Thyroid gland (tissue), 4 donors: ENCODE measurements around the gene HIVEP3. TPM values are rescaled to one million over a fixed set of nuclear protein-coding genes. Genes with fewer than 3 reads are reported as not detected.

Source experiments
- DNase-seq, 2 donors: peaks; one replicate each; pipeline ENCODE4 v3.0.0-alpha.2; 2019
- H3K27ac ChIP-seq, 3 donors: fragments of 200-600 bp; sonication (generic); 1 replicate in 2 of 3; 2 replicates in 1 of 3; pipeline ENCODE4 v1.5.1; 2016 to 2019; ENCODE audit warnings: mild to moderate bottlenecking in 1 of 3, moderate library complexity in 1 of 3
- H3K27me3 ChIP-seq: fragments of 200-600 bp; sonication (generic); one replicate; pipeline ENCODE4 v1.5.1; 2019
- H3K36me3 ChIP-seq, 2 donors: fragments of 200-600 bp; sonication (generic); one replicate each; pipeline ENCODE4 v1.5.1; 2016 to 2019
- H3K4me1 ChIP-seq, 2 donors: fragments of 200-600 bp; sonication (generic); one replicate each; pipeline ENCODE4 v1.5.1; 2017 to 2019
- H3K4me3 ChIP-seq, 3 donors: fragments of 200-600 bp; sonication (generic); replicated peaks in 1 of 3; 1 replicate in 2 of 3; 2 replicates in 1 of 3; pipeline ENCODE4 v1.5.1; 2016; ENCODE audit warnings: mild to moderate bottlenecking in 1 of 3
- H3K9me3 ChIP-seq: fragments of 200-600 bp; sonication (generic); one replicate; pipeline ENCODE4 v1.5.1; 2017
- POLR2A ChIP-seq, 2 donors: fragments of 450-650 bp; IDR thresholded peaks; one replicate each; pipeline ENCODE4 v1.6.1; 2017; ENCODE audit warnings: antibody characterized with exemption in 2 of 2, mild to moderate bottlenecking in 2 of 2, moderate library complexity in 1 of 2
- WGBS, 2 donors: methylation state at CpG; one replicate each; pipeline ENCODE4 v1.1.5; 2017; 5-methylcytosine and 5-hydroxymethylcytosine counted together
- intact Hi-C: fragments of 100-400 bp; cut with DNase I; formaldehyde crosslinking; loops from one replicate; pipeline ENCODE4 v1.15.1; 2023
- total RNA-seq, 4 donors: library from RNA; depleted of rRNA; stranded (reverse); fragments of >200 nt; gene quantifications; one replicate each; pipeline ENCODE4 v1.2.3, GENCODE V29; 2016
- TF ChIP-seq, protein P1 (sequence below), 6 experiments: fragments of 200-600 bp in 3 of 6; fragments of 450-650 bp in 3 of 6; sonication (generic) in 3 of 6; IDR thresholded peaks; one replicate each; pipeline ENCODE4 v1.5.1; 2016 to 2019; ENCODE audit warnings: antibody characterized with exemption in 6 of 6, mild to moderate bottlenecking in 2 of 6, inconsistent platforms in 1 of 6, moderate library complexity in 1 of 6

The HIVEP3 gene
- total RNA-seq, 4 donors from 2014 or later = 9.7 to 13.5 (median 12.5) TPM

DNA sequence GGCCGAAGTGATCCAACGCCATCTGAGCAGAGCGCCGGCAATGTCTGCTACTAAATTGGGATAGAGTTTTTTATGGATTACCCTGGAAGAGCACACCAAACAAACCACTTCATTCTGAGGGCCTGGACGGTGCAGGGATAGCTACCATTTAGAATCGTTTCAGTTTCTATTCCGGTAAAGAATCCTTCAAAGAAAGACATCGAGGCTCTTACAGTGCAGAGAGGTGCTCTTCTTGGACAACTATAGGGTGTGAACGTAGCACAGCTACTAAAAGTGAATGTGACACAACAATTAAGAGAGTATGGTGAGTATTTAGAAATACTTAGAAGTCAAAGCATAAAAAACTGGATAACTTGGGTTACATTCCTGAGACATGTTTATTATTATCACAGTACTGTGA, 16.1 kb downstream of the HIVEP3 start:
- intact Hi-C loops = no loop called here
- no peak overlapping the region for H3K27ac ChIP-seq
- H3K27me3 ChIP-seq = no peaks in the 10 kb centered on the region
- no peak overlapping the region for H3K4me3 ChIP-seq
- 77 to 80% methylated on average over 9 of the region's 9 CpGs for WGBS, 2 donors
- no peaks in the 10 kb centered on the region for H3K9me3 ChIP-seq
- TF ChIP-seq POLR2A (IDR thresholded peaks at IDR 0.05) = no peak
- TF ChIP-seq, protein P1, sequence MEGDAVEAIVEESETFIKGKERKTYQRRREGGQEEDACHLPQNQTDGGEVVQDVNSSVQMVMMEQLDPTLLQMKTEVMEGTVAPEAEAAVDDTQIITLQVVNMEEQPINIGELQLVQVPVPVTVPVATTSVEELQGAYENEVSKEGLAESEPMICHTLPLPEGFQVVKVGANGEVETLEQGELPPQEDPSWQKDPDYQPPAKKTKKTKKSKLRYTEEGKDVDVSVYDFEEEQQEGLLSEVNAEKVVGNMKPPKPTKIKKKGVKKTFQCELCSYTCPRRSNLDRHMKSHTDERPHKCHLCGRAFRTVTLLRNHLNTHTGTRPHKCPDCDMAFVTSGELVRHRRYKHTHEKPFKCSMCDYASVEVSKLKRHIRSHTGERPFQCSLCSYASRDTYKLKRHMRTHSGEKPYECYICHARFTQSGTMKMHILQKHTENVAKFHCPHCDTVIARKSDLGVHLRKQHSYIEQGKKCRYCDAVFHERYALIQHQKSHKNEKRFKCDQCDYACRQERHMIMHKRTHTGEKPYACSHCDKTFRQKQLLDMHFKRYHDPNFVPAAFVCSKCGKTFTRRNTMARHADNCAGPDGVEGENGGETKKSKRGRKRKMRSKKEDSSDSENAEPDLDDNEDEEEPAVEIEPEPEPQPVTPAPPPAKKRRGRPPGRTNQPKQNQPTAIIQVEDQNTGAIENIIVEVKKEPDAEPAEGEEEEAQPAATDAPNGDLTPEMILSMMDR (IDR thresholded peaks at IDR 0.05) = no peak
- H3K36me3 ChIP-seq = no peaks in the 10 kb centered on the region
- DNase-seq = no peak
- peaks cover 0 to 18% of the 10 kb centered on the region in 2 donors for H3K4me1 ChIP-seq

DNA sequence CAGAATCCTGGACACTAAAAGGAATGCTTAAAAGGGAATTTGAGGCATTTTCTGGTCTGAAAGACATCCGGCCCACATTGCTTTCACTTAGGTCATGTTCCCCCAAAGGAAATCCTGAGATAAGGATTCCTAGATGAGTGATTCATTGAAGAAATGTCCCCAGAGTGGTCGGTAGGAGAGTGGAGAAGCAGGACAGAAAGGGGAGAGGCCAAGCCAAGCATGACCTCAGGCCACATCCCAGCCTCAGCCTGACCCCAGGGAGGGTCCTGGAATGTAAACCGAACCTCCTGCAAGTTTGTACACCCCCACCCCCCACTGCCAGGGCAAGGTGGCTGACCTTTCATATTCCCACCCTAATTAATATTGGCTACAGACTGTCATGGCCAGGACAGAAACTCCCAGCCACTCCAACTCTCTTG, 16.6 kb downstream of the HIVEP3 start:
- Histone ChIP-seq H3K9me3 (no peaks in the 10 kb centered on the region), H3K36me3 (no peaks in the 10 kb centered on the region), H3K4me3 (no peak overlapping the region), H3K27ac (no peak overlapping the region), H3K4me1 (peaks cover 0 to 18% of the 10 kb centered on the region in 2 donors), H3K27me3 (no peaks in the 10 kb centered on the region)
- no peak for DNase-seq
- intact Hi-C loops = no loop called here
- no peak for TF ChIP-seq POLR2A (IDR thresholded peaks at IDR 0.05)
- 41 to 47% methylated on average over 3 of the region's 3 CpGs for WGBS, 2 donors

DNA sequence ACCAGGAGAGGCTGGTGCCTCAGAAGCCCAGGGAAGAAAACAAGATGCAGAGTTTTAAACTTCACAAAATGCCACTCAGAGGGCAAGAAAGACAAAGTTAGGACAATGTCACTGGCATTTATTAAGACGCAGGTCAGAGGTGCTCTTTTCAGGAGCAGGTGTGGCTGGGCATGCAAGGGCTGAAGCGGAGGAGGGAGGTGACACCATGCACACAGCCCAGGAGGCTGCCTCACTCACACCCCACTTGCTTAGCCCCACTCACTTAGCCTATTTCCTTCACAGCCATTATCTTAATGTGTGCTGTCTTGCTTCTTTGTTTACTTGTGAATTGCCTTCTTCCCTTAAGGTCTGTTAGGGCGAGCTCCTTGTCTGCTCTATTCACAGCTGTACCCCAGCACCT, 17.2 kb downstream of the HIVEP3 start:
- no peaks in the 10 kb centered on the region for H3K9me3 ChIP-seq
- no peaks in the 10 kb centered on the region for H3K27me3 ChIP-seq
- no peak overlapping the region for H3K27ac ChIP-seq
- intact Hi-C loops = no loop called here
- no peaks in the 10 kb centered on the region for H3K36me3 ChIP-seq
- 93 to 97% methylated on average over 3 of the region's 3 CpGs for WGBS, 2 donors
- no peak for DNase-seq
- TF ChIP-seq, protein P1 (IDR thresholded peaks at IDR 0.05) = no peak
- TF ChIP-seq POLR2A (IDR thresholded peaks at IDR 0.05) = no peak
- H3K4me3 ChIP-seq = no peak overlapping the region
- H3K4me1 ChIP-seq = peaks cover 0 to 18% of the 10 kb centered on the region in 2 donors

DNA sequence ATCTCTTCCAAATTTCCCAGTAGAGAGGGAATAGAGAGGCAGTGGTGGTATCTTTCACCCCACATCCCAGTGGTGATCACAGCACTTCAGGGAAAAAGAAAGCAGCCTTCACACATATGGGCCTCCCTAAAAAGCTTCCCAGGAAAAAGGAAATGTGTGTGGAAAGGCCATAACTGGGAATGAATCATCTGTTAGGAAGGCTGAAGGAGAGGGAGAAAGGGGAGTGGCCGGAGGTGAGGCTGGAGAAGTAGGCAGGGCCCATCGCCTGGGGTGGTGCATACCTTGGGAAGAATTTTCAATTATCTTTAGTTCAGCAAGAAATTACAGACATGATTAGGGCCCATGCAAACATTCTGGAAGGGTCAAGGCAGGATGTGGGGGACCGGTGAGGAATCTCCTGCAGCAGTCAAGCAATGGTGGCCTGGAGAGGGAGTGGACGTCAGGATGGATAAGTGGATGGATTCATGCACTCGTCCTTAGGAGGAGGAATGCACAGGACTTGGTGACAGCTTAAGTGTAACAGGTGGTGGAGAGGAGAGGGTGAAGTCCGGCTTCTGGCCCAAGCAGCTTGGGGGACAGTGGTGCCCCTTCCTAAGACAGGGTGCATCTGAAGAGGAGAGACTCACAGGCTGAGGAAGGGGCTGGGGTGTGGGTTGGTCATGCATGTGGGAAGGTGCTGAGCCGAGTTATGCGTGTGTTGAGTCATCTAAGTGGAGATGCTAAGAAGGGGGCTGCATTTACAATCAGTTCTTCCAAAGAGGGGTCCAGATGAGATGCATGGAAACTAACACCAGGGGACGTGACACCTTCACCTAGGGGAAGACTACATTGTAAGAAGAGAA, 17.9 kb downstream of the HIVEP3 start:
- TF ChIP-seq, protein P1 (IDR thresholded peaks at IDR 0.05) = no peak
- TF ChIP-seq POLR2A (IDR thresholded peaks at IDR 0.05) = no peak
- no peak for DNase-seq
- Histone ChIP-seq H3K4me1 (peaks cover 0 to 18% of the 10 kb centered on the region in 2 donors), H3K27me3 (no peaks in the 10 kb centered on the region), H3K27ac (no peak overlapping the region), H3K9me3 (no peaks in the 10 kb centered on the region), H3K36me3 (no peaks in the 10 kb centered on the region), H3K4me3 (no peak overlapping the region)
- intact Hi-C loops = no loop called here
- WGBS, 2 donors = 90 to 94% methylated on average over 9 of the region's 9 CpGs

DNA sequence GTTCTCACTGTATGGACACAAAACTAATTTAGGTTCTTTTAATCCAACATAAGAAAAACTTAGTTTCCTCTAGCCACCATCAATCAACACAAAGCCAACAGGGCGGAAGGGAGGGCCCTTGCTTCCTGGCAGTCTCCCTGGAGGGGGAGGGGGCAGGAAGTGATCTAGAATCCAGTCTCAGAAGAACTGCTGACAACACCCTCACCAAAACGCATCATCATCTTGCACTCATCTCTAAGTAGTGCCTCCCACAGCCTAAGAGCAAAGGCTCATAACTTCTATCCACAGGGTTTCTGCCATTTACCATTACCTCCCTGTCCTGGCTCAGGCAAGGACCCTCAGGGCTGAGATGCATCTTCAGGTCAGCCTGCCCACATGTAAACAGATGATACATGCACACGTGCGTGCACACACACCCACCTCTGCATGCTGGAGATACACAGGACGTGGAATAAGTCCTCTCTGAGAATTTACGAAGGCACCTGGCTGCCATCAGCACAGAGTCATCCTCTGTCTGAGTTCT, 20.5 kb downstream of the HIVEP3 start:
- H3K4me3 ChIP-seq = no peak overlapping the region
- DNase-seq = peak in 1 of 2 donors; percentile 20
- intact Hi-C loops = no loop called here
- H3K27ac ChIP-seq = no peak overlapping the region
- TF ChIP-seq, protein P1 (IDR thresholded peaks at IDR 0.05) = no peak
- TF ChIP-seq POLR2A (IDR thresholded peaks at IDR 0.05) = no peak
- H3K27me3 ChIP-seq = no peaks in the 10 kb centered on the region
- WGBS, 2 donors = 68 to 75% methylated on average over 5 to 6 of the region's 6 CpGs
- H3K9me3 ChIP-seq = no peaks in the 10 kb centered on the region
- H3K4me1 ChIP-seq = peaks cover 11 to 24% of the 10 kb centered on the region in 2 donors
- H3K36me3 ChIP-seq = no peaks in the 10 kb centered on the region
